Fibroblast of skin of left quadriceps (primary cell): ENCODE data around the gene PRKCA.

Experiments used
- DNase-seq, 2 experiments: peaks; one replicate each; pipeline ENCODE4 v3.0.0-alpha.2; 2013; ENCODE audit warnings: low read depth in 2 of 2

The PRKCA gene

DNA sequence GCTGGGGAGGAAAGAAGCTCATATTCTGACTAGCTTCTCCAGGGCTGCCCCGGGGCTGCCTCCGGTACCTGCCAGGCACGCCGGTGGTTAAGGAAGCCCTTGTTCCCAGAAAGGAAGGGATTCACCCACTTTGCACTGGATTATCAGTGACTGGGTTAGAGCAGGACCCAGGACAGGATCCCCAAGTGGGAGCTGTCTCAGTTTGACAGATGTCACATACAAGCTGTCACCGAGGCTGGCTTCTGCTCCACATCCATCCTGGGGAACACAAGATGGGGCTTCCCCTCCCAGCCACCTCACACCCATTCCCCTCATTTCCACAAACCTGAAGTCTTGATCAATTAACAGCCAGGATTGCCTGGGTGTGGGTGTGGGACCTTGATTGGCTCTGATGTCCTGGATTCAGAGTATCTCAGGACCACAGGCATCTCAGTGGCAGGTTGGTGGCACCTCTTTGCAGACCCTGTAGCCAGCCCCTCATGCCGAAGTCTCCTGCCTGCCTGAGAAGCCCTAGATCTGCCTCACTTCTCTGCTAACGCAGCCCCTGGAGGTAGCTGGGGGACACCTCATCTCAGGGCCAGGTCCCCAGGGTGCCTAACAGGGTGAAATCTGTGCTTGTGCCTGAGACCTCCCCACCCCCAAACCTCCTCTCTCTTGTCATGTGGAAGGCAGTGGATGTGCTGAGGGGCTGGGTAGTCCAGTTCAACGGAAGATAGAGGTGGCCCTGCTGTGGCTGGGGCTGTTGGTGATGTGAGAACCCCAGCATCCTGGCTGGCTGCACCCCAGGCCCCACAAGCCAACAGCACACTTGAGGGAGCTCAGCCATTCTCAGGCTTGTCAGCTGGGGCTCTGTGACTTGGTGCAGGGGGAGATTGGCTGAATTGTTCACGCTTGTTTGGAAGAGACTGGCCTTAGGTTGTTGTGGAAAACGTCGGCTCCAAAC lies 533.9 kb downstream of the PRKCA start:
- no peak for DNase-seq

DNA sequence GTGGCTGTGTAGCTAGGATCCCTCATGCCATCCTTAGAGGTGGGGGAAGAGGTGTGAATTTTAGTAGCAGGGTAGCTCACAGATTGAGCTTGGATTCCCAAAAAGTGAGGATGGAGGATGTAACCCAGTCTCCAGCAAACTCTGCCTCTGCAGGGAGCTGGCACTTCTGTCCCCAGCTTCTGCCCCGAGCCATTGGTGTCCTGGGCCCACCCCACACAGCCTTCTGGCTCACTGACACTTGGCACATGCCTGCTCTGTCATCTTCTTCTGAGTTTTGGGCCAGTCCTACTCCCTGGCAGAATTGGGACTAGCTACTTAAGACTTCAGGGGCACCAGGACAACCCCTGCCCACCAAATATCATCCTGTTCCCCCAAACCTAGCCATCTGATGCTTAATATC lies 534.8 kb downstream of the PRKCA start:
- DNase-seq, result no peak

DNA sequence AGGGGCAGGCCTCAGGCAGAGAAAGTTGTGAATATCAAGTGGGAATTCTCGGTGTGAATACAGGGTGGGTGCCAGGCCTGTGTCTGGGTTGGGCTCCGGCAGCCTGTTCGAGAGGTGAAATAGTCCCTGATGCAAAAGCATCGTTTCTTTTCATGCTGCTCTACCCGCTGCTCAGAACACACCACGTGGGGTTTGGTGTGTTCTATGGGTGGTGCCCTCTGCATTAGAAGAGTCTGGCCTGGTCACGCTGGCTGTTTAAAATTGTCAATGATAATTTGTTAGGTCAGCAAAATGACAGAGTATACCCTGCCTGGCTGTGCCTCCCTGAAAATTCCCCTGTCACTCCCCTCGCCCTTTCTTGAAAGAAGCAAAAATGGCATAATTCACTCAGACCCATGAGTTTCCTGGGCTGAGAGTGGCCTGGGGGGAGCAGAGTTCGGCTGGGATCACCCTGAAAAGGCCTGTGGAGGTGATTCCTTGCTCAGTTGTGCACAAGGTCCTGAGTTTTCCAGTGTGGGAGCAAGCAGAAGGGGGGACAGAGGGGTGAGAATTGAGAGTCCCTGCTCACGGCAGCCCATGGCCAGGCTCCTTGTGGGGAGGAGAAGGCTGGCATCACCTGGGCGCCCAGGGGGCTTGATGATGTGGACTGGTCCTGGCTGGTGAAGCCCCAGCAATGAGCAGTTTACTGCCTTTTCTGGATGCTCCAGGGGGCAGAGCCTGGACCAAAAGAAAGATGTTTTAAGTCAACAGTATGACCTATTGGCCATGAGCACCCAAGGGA lies 535.7 kb downstream of the PRKCA start:
- DNase-seq, result no peak

DNA sequence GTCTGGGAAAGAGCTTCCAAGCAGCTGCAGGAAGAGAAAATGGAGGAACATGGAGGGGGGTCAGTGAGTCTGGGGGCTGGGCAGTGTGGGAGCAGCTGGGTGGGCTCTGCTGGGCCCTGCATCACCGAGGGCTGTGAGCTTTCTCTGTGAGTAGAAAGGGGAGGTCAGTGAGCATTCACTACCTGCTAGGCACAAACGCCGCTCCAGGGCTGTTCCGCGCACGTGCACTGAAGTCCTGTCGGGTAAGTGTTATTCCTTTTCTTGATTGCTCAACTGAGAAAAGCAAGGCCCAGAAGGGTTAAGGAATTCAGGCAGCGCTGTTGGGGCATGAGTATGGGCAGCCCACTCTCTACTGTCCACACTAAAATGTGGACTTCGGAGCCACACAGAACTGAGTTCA lies 537.2 kb downstream of the PRKCA start:
- DNase-seq, result no peak

DNA sequence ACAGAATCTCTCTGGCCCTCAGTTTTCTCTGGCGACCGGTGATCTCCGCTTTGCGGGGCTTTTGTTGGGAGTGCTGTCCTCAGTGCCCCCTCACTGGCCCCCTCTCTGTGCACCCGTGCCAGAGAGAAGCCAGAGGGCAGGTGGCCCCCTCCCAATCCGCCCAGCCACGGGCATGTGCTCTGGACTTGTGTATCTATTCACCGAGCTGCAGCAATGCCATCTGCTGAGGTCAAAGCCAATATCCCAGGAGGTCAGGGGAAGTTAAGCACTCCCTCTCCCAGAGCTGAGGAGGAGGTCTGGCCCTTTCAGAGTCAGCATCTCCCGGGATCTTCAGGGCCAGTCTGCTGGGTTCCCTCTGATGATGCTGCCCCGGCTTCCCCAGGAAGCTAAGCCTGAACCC lies 537.6 kb downstream of the PRKCA start:
- no peak for DNase-seq

DNA sequence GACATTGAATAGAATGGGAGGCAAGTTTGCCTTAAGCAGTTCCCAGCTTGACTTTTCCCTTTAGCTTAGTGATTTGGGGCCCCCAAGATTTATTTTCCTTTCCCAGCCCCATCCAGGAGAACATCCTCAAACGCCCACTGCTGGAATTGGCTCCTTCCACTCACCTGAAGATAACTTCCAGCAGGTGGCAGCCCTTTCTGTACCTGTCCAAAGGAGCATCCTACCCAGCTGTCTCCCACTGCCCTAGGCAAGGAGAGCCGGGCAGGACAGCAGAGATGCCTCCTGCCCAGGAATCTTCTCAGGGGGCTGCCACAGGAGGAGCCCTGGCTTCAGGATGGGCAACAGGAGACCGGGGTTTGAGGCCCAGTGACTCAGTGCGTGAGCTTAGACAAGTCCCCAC lies 538.9 kb downstream of the PRKCA start:
- DNase-seq, result no peak

DNA sequence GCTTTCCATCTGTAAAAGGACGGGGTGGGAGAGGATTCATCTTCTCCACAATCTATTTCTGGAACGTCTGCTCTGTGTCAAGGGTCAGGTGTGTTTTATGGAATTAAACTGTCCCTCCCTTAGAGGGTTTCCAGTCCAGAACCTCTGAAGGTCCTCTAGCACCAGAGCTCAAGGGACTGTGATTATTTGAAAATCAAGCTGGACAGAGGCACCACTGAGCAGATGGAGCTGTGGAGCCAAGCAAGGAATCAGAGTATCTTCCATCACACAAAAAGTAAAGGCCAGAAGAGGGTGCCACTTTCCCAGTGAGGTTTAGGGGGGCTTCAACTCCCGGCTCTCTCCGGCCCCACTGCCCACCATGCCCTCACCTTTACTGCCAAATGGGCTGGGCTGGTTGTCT lies 539.3 kb downstream of the PRKCA start:
- no peak for DNase-seq

DNA sequence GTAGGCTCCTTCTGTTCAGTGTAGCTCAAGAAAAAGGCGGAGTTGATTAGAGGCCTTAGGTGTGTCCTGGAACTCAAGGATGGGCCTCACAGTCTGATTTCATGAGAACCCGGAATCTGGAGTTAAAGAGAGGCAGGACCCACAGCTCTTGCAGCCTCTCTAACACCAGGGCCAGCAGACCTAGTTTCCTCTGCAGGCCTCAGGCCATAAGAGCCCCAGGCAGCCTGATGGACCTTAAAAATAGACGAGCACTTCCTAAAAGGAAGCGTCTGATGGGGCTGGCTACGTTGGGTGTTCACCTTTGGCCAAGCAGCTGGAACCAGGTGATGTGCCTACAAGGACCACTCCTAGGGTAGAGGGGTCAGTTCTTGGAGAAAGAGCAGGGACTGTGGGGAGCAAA lies 540.1 kb downstream of the PRKCA start:
- no peak for DNase-seq

DNA sequence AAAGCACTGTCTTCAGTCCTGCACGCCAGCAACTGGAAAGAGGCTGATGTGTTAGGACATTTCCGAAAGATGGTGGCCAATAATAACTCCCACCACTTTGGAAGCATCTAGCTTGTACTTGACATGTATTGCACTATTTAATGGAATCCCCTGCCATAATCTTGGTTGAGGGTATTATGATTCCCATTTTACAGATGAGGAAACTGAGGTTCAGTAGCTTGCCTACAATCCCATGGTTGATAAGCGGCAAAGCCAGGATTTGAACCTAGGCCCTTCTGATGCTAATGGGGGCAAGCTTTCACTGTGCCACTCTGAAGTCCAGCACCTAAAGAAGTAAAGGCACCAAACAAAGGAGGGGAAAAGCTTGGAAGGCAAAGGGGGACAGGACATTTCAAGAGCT lies 540.5 kb downstream of the PRKCA start:
- no peak for DNase-seq

DNA sequence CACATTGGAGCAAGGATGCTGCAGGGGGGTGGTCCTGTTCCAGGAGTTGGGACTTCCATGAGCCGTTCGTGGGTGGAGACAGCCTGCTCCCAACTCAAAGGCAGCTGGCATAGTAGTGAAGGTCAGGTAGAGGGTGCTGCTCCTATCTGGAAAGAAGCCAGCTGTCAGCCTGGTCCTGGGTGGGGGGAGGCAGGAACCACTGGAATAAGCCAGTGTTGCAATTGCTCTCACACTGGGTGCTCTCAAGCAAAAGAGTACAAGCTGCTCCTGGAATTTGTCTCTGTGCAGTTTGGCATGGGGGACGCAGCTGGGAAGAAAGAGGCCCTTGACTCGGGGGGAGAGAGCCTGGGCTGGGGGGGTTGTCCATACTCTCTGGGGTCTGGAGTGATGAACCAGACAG lies 541.2 kb downstream of the PRKCA start:
- no peak for DNase-seq

DNA sequence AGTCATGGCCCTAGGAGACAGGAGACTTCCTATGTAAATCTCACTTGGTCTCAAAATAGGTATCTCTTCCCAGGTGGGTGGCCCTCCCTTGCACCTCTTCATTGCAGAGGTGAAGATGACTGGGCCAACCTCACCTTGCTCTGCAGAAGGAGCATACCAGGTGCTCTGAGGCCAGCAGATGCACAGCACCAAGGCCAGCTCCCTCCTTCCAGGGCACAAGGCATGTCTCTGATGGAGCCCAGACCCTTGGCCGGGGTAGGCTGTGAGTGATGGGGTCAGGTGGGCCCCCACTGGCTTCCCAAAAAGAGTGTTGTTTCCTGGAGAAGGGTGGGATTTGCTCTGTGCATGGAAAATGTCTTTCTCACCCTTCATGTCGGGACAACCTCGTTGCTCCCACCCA lies 545.3 kb downstream of the PRKCA start:
- DNase-seq, result no peak

DNA sequence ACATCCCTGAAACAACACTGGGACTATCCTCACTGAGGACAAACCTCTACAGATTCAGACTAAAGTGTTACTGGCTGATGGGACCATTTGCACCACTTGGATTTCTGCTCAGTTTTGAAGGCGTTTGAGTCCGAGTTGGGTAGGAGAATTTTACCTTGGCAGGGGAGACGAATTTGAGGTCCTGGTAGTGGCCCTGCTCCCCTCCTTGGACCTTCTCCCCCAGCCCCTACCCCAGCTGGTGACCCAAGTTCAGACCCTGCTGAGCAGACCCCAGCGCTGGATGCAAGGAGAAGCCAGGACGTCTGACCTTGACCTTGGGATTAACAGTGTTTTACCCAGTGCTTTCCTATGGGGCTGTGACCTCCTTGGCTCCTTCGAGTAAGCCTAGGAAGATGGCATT lies 546.1 kb downstream of the PRKCA start:
- DNase-seq, result no peak

DNA sequence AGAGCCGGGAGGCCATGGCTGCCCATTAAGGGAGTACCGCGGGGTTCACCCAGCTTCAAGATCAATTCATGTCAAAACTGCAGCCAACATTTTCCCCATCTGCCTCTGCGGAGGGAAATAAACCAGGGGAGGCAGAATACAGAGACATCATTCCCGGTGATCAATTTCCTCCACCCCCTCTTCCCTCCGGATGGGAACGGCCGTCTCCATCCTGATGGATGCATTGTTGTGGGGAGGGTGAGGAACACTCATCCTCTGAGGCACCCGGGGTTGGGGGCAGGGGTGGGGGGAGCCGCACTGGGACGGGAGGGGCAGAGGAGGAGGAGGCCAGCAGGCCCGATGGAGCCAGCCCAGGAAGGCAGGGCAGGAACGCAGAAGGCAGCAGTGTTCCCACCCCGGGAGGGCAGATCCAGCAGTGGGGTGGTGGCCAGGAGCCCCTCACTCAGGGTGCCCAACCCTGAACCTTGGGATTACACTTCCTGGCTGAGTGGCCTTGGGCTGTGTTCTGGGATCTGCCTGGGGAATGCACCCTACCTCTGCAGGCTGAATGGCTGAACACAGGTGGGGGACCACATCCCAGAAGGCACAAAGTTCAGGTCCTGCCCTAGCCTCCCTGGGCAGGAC lies 546.7 kb downstream of the PRKCA start:
- no peak for DNase-seq

DNA sequence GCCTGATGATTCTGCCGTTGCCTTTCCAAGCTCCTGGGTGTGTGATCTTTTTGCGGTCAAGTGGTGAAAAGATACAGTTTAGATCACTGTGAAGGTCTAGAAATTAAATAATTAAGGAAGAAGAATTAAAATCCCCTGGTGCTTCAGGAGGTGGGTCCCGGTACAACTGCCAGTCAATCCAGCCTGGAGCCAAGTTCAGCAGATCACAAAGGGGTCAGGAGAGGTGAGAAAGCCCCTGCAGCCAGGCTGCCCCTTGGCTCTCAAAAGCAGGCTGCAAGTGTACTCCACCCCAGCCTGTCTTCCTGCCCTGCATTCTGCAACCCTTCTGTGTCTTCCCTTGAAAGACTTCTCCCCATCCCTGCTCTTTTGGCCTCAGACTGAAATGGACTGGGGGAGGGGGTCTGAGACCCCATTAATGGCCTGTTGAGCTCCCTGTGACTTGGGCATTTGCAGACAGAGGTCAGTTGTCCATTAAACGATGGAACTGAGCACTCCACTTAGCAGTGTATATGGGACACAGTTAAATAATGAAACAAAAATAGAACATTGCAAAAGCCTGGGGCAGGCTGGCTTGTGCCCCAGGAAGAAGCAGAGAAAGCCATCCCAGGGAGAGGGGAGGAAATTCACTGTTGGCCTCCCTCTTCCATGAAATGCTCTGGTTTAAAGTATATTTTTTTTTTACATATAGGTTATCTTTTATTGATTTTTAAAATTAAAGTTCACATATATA lies 547.6 kb downstream of the PRKCA start:
- no peak for DNase-seq

DNA sequence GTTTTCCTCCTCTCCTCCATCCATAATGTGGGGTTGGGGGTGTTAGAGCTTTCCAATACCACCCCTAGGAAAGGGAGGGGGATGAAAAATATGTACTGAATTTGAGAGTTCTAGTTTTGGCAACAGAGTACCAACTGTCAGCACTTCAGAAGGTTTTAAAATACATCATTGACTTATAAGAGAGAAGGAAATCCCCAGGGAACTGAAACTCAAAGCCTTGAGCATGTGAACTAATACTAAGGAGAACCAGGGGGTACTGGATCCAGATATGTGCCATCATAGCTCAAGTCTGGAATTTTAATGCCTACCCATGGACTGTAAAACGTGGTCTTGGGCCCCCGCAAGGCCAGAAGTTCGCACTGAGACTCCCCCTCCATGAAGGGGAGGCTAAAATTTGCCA lies 548.3 kb downstream of the PRKCA start:
- no peak for DNase-seq

DNA sequence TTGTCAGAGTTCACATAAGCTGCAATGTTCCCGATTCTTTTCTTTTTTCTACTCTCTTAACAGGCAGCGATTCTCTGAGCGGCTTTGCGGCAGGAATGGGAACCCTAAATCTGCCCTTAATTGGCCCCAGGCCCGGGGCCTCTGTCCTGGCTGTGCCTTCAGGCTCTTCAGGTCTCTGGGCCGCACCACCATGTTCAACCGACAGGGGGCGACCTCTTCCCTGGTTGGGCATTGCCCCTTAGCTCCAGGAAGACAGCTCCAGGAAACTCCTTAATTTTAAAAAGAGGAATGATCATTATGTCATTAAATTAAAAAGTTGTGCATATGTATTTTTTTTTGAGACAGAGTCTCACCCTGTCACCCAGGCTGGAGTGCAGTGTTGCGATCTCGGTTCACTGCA lies 552.8 kb downstream of the PRKCA start:
- no peak for DNase-seq

DNA sequence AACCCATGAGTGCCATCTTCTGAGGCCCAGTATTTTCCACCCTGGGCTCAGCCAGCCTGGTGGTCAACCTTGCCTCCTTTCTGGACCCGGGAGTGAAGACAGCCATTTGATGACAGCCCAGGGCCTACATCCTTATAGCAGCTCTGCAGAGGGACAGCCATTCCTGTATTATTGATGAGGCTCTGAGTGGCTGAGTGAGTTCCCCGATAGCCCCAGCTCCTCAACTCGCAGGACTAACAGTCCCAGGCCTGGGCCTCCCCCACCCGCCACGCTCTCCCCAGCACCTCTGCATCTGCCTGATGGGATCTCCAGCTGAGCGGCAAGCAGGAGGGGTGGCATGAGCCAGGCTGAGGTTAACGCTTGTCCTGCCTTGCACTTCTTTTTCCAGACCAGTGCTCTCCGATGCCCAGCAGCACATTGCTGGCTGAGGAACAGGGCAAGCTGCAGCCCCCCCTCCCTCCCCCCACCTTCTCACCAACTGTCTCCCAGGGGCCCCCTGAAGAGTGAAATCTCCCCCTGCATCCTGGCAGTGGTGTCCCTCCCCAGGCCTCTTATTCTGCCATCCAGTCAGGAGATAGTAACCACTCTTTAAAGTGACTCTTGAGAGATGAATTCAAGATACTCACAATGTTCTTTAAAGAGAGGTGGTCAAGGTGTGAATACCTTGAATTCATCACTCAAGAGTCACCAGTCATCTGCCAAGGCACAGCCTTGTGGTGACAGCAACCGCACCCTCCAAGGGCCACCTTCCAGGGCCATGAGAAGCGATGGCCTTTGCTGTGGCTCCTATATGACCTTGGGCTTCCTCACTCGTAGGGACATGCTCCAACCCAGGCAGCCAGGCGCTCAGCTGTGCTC lies 556.0 kb downstream of the PRKCA start:
- no peak for DNase-seq

DNA sequence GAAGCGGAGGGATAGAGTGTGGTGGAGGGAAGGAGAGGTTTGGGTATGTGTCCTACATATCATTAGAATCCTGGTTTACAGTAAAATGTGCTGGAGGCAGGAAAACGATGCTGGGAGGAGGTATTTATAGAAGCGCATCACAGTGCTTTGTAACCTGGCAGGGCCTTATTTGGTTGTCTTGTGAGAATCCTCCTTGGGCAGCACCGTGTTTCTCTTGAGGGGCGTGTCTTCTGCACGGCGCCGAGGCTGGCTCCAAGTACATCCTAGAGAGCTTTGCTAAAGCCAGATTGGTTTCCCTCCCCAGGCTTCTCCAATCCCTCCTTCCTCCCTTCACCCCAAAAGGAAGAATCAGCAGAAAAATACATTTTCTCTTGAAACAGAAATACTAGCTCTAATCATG lies 556.9 kb downstream of the PRKCA start:
- no peak for DNase-seq

DNA sequence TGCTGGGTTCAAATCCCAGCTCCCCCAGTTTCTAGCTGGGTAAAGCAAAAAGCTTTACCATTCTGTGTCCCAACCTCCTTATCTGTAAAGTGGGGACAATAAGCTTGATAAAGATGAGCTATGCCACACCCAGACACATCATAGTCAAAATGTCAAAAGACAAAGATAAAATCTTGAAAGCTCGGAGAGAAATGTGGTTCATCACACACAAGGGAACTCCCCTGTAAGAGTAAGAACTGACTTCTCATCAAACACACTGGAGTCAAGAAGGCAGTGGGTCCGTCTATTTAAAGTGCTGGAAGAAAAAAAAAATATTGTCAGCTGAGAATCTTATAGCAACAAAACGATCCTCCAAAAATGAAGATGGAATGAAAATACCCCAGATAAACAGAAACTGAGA lies 557.8 kb downstream of the PRKCA start:
- DNase-seq, result no peak
